Measurements from ENCODE around the gene GCNT1.

The GCNT1 gene

DNA sequence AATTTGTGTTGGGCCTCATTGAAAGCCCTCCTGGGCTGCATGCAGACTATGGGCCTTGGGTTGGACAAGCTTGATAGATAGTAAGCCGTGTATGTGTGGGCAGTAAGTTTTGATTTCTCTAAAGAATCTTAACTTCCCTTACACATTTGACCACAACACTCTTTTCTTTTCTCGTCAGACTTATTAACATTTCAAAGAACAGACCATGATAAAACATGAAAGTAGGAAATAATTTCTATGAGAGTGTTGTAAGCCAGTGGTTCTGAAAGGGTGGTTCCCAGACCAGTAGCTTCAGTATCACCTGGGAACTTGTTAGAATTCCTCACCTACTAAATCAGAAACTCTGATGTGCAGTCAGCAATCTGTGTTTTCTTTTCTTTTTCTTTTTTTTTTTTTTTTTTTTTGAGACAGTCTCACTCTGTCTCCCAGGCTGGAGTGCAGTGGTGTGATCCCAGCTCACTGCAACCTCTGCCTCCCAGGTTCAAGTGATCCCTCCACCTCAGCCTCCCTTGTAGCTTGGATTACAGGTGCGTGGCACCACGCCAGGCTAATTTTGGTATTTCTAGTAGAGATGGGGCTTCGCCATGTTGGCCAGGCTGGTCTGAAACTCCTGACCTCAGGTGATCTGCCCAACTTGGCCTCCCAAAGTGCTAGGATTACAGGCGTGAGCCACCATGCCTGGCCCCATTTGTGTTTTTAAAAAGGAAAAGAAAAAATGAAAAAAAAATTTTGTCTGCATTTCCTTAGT is 20.0 kb upstream of the GCNT1 start:
- Histone ChIP-seq H3K27ac (ENCODE audit: low read length) (no peak overlapping the region), H3K27me3 (ENCODE audit: low read depth, low read length) (peaks cover 22% of the 10 kb centered on the region; the same call in 1 of the 2 replicates), H2AFZ (ENCODE audit: low read depth, low read length) (no peak overlapping the region), H3K4me3 (ENCODE audit: low read length) (no peak overlapping the region), H3K9me3 (ENCODE audit: insufficient read depth, low read length) (no peaks in the 10 kb centered on the region), H3K4me2 (ENCODE audit: low read length) (peak overlapping the region; percentile 8; the same call in 1 of the 2 replicates), H3K36me3 (replicated peaks; ENCODE audit: low read depth, low read length) (no peaks in the 10 kb centered on the region), H3K9ac (ENCODE audit: low read length) (no peak overlapping the region), H3K79me2 (ENCODE audit: low read length) (no peaks in the 10 kb centered on the region), H4K20me1 (ENCODE audit: insufficient read depth, low read length) (no peaks in the 10 kb centered on the region), H3K4me1 (ENCODE audit: low read length) (peaks cover 24% of the 10 kb centered on the region)
- TF ChIP-seq, protein P1, sequence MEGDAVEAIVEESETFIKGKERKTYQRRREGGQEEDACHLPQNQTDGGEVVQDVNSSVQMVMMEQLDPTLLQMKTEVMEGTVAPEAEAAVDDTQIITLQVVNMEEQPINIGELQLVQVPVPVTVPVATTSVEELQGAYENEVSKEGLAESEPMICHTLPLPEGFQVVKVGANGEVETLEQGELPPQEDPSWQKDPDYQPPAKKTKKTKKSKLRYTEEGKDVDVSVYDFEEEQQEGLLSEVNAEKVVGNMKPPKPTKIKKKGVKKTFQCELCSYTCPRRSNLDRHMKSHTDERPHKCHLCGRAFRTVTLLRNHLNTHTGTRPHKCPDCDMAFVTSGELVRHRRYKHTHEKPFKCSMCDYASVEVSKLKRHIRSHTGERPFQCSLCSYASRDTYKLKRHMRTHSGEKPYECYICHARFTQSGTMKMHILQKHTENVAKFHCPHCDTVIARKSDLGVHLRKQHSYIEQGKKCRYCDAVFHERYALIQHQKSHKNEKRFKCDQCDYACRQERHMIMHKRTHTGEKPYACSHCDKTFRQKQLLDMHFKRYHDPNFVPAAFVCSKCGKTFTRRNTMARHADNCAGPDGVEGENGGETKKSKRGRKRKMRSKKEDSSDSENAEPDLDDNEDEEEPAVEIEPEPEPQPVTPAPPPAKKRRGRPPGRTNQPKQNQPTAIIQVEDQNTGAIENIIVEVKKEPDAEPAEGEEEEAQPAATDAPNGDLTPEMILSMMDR (IDR thresholded peaks at IDR 0.05; ENCODE audit: low read depth, low read length) = no peak
- TF ChIP-seq EZH2phosphoT487 (IDR thresholded peaks at IDR 0.05; ENCODE audit: low read depth) = no peak

DNA sequence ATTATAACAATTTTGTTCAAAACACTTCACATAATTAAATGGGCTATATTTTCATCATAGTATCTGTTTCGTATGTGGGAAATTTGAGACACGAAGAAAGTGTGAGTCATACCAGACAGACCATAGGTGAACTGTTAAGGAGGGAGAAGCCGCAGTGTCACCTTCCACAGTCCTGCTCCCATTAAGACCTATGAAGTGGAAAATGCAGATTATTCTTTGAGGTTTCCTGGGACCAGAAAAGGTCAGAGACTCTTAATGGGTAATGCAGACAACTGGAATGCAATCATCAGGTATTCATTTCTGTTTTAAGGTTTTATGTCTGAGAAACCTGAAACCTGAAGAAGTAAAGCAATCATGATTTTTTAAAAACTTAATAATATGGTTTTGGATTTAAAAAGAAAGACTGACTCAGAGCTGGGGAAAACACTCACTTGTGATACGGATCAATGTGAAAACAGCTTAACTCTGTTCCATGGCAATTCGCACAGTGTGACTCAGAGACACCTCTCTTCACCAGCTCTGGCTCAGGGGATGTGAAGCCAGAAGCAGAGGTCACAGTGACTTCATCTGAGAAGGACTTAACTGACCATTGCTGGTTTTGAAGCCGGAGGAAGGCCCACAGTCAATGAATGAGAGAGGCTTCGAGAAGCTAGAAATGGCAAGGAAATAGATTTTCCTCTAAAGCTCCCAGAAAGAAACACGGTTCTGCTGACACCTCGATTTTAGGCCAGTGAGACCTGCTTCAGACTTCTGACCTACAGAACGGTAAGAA is 17.2 kb upstream of the GCNT1 start:
- Histone ChIP-seq H3K4me1 (ENCODE audit: low read length) (peaks cover 23% of the 10 kb centered on the region), H3K79me2 (ENCODE audit: low read length) (no peaks in the 10 kb centered on the region), H3K36me3 (replicated peaks; ENCODE audit: low read depth, low read length) (no peaks in the 10 kb centered on the region), H3K9me3 (ENCODE audit: insufficient read depth, low read length) (no peaks in the 10 kb centered on the region), H3K4me2 (ENCODE audit: low read length) (peak overlapping the region; percentile 37), H3K9ac (ENCODE audit: low read length) (no peak overlapping the region), H4K20me1 (ENCODE audit: insufficient read depth, low read length) (no peaks in the 10 kb centered on the region), H3K4me3 (ENCODE audit: low read length) (no peak overlapping the region), H3K27ac (ENCODE audit: low read length) (no peak overlapping the region), H3K27me3 (ENCODE audit: low read depth, low read length) (peaks cover 32% of the 10 kb centered on the region), H2AFZ (ENCODE audit: low read depth, low read length) (no peak overlapping the region)
- no peak for TF ChIP-seq EZH2phosphoT487 (IDR thresholded peaks at IDR 0.05; ENCODE audit: low read depth)
- TF ChIP-seq, protein P1 (IDR thresholded peaks at IDR 0.05; ENCODE audit: low read depth, low read length) = no peak

DNA sequence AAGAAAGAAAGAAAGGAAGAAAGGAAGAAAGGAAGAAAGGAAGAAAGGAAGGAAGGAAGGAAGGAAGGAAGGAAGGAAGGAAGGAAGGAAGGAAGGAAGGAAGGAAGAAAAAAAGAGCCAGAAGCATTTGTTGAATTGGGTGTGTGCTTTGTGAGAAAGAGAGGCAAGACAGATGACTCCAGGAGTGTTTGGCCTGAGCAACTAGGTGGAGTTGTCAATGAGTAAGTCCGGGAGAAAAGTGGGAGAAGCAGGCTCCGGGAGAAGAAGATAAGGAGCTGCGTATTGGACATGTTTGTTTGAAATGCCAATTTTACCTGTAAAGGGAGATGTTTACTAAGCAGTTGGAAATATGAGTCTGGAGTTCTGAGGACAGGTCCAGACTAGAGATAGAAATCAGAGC is 15.1 kb upstream of the GCNT1 start:
- H3K79me2 ChIP-seq (ENCODE audit: low read length) = no peaks in the 10 kb centered on the region

More for the DNA sequence above, 15.1 kb upstream of the GCNT1 start:
- TF ChIP-seq, protein P1 (IDR thresholded peaks at IDR 0.05; ENCODE audit: low read depth, low read length) = no peak
- no peak for TF ChIP-seq EZH2phosphoT487 (IDR thresholded peaks at IDR 0.05; ENCODE audit: low read depth)
- Histone ChIP-seq H3K4me3 (ENCODE audit: low read length) (no peak overlapping the region), H3K4me2 (ENCODE audit: low read length) (no peak overlapping the region), H3K9me3 (ENCODE audit: insufficient read depth, low read length) (no peaks in the 10 kb centered on the region), H3K4me1 (ENCODE audit: low read length) (peaks cover 17% of the 10 kb centered on the region), H4K20me1 (ENCODE audit: insufficient read depth, low read length) (no peaks in the 10 kb centered on the region), H3K36me3 (replicated peaks; ENCODE audit: low read depth, low read length) (no peaks in the 10 kb centered on the region), H3K9ac (ENCODE audit: low read length) (no peak overlapping the region), H3K27me3 (ENCODE audit: low read depth, low read length) (peaks cover 31% of the 10 kb centered on the region), H3K27ac (ENCODE audit: low read length) (no peak overlapping the region), H2AFZ (ENCODE audit: low read depth, low read length) (no peak overlapping the region)

Measured in OCI-LY3 (cell line).